Suppressor macrophage treated with lipopolysaccharide for 4 hours (primary cell): ENCODE measurements around the gene HIP1.

Experiments used
- DNase-seq: peaks from one replicate; pipeline ENCODE4 v3.0.0-alpha.2; 2020

HIP1 gene

DNA sequence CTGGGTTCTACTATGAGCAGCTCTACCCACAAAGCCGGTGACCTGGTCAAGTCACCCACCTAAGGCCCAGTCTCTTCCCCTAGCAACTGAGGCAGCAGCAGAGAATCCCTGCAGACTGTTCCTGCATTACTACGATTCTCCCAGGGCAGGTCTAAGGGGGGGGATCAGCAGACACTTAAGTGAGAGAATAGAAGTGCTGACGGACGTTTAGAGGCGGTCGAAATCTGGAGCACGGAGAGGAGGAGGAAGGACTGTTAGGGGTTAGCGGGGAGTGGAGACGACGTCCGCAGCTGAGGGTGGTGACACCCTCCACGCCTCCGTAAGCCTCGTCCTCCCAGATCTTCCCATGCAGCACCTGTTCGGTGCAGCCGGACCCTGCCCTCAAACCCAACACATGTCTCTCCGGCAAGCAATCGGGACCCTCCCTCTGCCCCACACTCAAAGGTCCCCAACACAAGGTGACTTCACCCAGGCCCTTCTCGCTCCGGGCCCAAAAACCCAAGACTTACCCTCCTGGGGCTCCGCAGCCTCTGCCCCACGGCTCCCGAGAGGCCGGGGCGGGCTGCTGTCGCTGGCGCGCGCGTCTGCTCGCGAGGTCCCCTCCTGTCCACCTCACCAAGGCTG, 253.3 kb downstream of the HIP1 start:
- peak; percentile 1 for DNase-seq
